Pancreas (tissue), 10 donors: ENCODE results near the gene LIPE. TPM values are rescaled to one million over a fixed set of nuclear protein-coding genes. Genes with fewer than 3 reads are reported as not detected.

Experiments
- ATAC-seq, 4 donors: fragments of 200-7000 bp; cut with Tn5 transposase; one replicate each; pipeline versions ENCODE4 v1.8.0 to v1.9.1; 2020; ENCODE audit warnings: mild to moderate bottlenecking in 4 of 4, moderate library complexity in 4 of 4
- DNase-seq, 6 donors: peaks; one replicate each; pipeline ENCODE4 v3.0.0-alpha.2; 2020
- FAIRE-seq: peaks from 2 replicates; lab custom pipeline; 2012; peaks lifted over from hg19 to GRCh38; lab: Jason Lieb, UNC
- H3K27ac ChIP-seq, 4 donors: fragments of 200-600 bp; sonication (generic); 1 replicate in 3 of 4; 2 replicates in 1 of 4; pipeline versions ENCODE4 v1.5.0 to v1.8.0; 2020
- H3K27me3 ChIP-seq, 4 donors: fragments of 200-600 bp; one replicate each; pipeline ENCODE4 v1.8.0; 2021
- H3K36me3 ChIP-seq, 3 donors: fragments of 200-600 bp; sonication (generic) in 1 of 3; one replicate each; pipeline versions ENCODE4 v1.5.0 to v1.8.0; 2020 to 2021
- H3K4me1 ChIP-seq, 3 donors: fragments of 200-600 bp; one replicate each; pipeline ENCODE4 v1.8.0; 2021
- H3K4me3 ChIP-seq, 4 donors: fragments of 200-600 bp; sonication (generic) in 2 of 4; one replicate each; pipeline versions ENCODE4 v1.5.0 to v1.8.0; 2020 to 2021
- H3K9me3 ChIP-seq, 4 donors: fragments of 200-600 bp; one replicate each; pipeline ENCODE4 v1.8.0; 2021
- CTCF ChIP-seq, 4 donors: fragments of 200-600 bp; sonication (generic) in 3 of 4; IDR thresholded peaks; one replicate each; pipeline versions ENCODE4 v1.5.0 to v1.8.0; 2021; ENCODE audit warnings: antibody characterized with exemption in 4 of 4
- whole genome bisulfite sequencing, 2 donors: extraction: QIAGEN DNeasy Blood & Tissue Kit; methylation state at CpG; one replicate each; pipeline ENCODE4 v1.1.7; 2013; 5-methylcytosine and 5-hydroxymethylcytosine counted together
- intact Hi-C, 3 donors: fragments of 100-400 bp; cut with DNase I; formaldehyde crosslinking; loops; one replicate each; pipeline versions ENCODE4 v1.11.1 to v1.14.2; 2022
- polyA plus RNA-seq, 2 donors: library from polyadenylated mRNA; stranded (reverse); fragments of 200-250 nt; gene quantifications; one replicate each; pipeline ENCODE4 v1.2.3, GENCODE V29; 2013
- total RNA-seq, 6 donors: library from RNA; stranded (reverse); fragmentation: NEBNext Ultra II Directional in 4 of 6; extraction: Animal tissue kit (Norgen Biotek cat#: 25700) in 4 of 6; gene quantifications; one replicate each; pipeline versions ENCODE4 v1.2.1 to v1.2.4, GENCODE V29; 2021 to 2023
- donor health status: healthy with polysubstance abuse.
- donor health status: DM: no; HTN: no; CAD: no; lungs with moderate emphysema.
- donor health status: DM: no; HTN: no; CAD: no.
- donor health status: control.
- donor health status: control.
- donor health status: Bipolar disorder and iron deficiency.
- donor health status: DM: yes; HTN: yes; CAD: no.
- donor health status: DM: no; HTN: no; CAD: no.
- donor health status: DM: no; HTN: no; CAD: no.
- donor health status: DM: yes; HTN: yes; CAD: no.

Gene LIPE
- total and polyA plus RNA-seq, 8 donors, result 1.6 to 38.3 (median 5.6) TPM

- no peak for FAIRE-seq
Measured at GRCh38 chr19:42406111-42406510, 21.1 kb downstream of the LIPE start.

GRCh38 chr19:42403586-42403985 lies 23.6 kb downstream of the LIPE start:
- TF ChIP-seq CTCF (IDR thresholded peaks at IDR 0.05), result no peak
- ATAC-seq (no peak), FAIRE-seq (no peak), DNase-seq (no peak)
- 94 to 98% methylated on average over 10 of the region's 10 CpGs for WGBS, 2 donors
- H3K36me3 ChIP-seq, result no peaks in the 10 kb centered on the region
- no peak overlapping the region for H3K4me3 ChIP-seq
- H3K27me3 ChIP-seq, result no peaks in the 10 kb centered on the region
- intact Hi-C loops, result no loop called here
- H3K27ac ChIP-seq, result no peak overlapping the region
- no peaks in the 10 kb centered on the region for H3K9me3 ChIP-seq
- H3K4me1 ChIP-seq, result no peaks in the 10 kb centered on the region

More at GRCh38 chr19:42406111-42406510, 21.1 kb downstream of the LIPE start:
- intact Hi-C loops, result no loop called here
- Histone ChIP-seq H3K36me3 (no peaks in the 10 kb centered on the region), H3K27ac (no peak overlapping the region), H3K4me1 (no peaks in the 10 kb centered on the region), H3K27me3 (no peaks in the 10 kb centered on the region), H3K4me3 (no peak overlapping the region), H3K9me3 (no peaks in the 10 kb centered on the region)
- no peak for ATAC-seq
- no peak for TF ChIP-seq CTCF (IDR thresholded peaks at IDR 0.05)
- WGBS, 2 donors, result 91 to 93% methylated on average over 11 of the region's 11 CpGs
- no peak for DNase-seq

GRCh38 chr19:42402376-42403116 lies 24.6 kb downstream of the LIPE start:
- Histone ChIP-seq H3K4me3 (peak overlapping the region in 3 of 4 donors; percentile 43 to 65 (median 45)), H3K9me3 (no peaks in the 10 kb centered on the region), H3K27me3 (no peaks in the 10 kb centered on the region), H3K27ac (peak overlapping the region in 1 of 4 donors; percentile 45), H3K4me1 (peaks cover 0 to 3% (median 0%) of the 10 kb centered on the region in 3 donors), H3K36me3 (no peaks in the 10 kb centered on the region)
- FAIRE-seq, result no peak
- 65 to 71% methylated on average over 34 of the region's 34 CpGs for WGBS, 2 donors
- intact Hi-C loops, result no loop called here
- peak in 1 of 4 donors; percentile 1 for ATAC-seq
- TF ChIP-seq CTCF (IDR thresholded peaks at IDR 0.05), result no peak
- no peak for DNase-seq

GRCh38 chr19:42401365-42402303 lies 25.6 kb downstream of the LIPE start:
- Histone ChIP-seq H3K36me3 (no peaks in the 10 kb centered on the region), H3K27ac (peak overlapping the region; percentile 1 to 52 (median 42)), H3K9me3 (no peaks in the 10 kb centered on the region), H3K4me3 (peak overlapping the region; percentile 40 to 65 (median 44)), H3K27me3 (no peaks in the 10 kb centered on the region), H3K4me1 (peaks cover 0 to 4% (median 0%) of the 10 kb centered on the region in 3 donors)
- DNase-seq (peak; percentile 72 to 96 (median 84)), ATAC-seq (peak; percentile 73 to 80 (median 77)), FAIRE-seq (no peak)
- TF ChIP-seq CTCF (IDR thresholded peaks at IDR 0.05), result peak; percentile 60 to 81 (median 68)
- intact Hi-C loops, result no loop called here
- 1% methylated on average over 70 to 80 of the region's 80 CpGs for WGBS, 2 donors
